Testis (tissue), 3 donors: Measurements from ENCODE around the gene PHACTR3. TPM values are rescaled to one million over a fixed set of nuclear protein-coding genes. Genes with fewer than 3 reads are reported as not detected.
A peak's percentile ranks its signal among the peaks of the same experiment; 100 is the strongest.
"Not testable (repeated sequence)": the region's sequence is repeated elsewhere in the genome, so short reads cannot be mapped to it uniquely, and the experiment has no call there.

ENCODE experiments used
- DNase-seq: peaks from one replicate; pipeline ENCODE4 v3.0.0-alpha.2; 2019
- H3K27ac ChIP-seq, 2 donors: fragments of 200-600 bp; sonication (generic); one replicate each; pipeline ENCODE4 v1.5.1; 2019
- H3K27me3 ChIP-seq: fragments of 200-600 bp; sonication (generic); one replicate; pipeline ENCODE4 v1.5.1; 2019
- H3K36me3 ChIP-seq: fragments of 200-600 bp; sonication (generic); one replicate; pipeline ENCODE4 v1.5.1; 2017; ENCODE audit warnings: low read depth; ENCODE audit errors: missing control alignments
- H3K4me1 ChIP-seq: fragments of 200-600 bp; sonication (generic); one replicate; pipeline ENCODE4 v1.5.1; 2019
- H3K4me3 ChIP-seq, 2 donors: fragments of 200-600 bp; sonication (generic); one replicate each; pipeline ENCODE4 v1.5.1; 2017 to 2019
- H3K9me3 ChIP-seq: fragments of 200-600 bp; sonication (generic); one replicate; pipeline ENCODE4 v1.5.1; 2017
- CTCF ChIP-seq, 3 experiments: fragments of 450-650 bp in 2 of 3; fragments of 200-600 bp in 1 of 3; sonication (generic) in 1 of 3; IDR thresholded peaks; one replicate each; pipeline ENCODE4 v1.5.1; 2016 to 2019; ENCODE audit warnings: antibody characterized with exemption in 3 of 3, mild to moderate bottlenecking in 2 of 3, moderate library complexity in 1 of 3
- POLR2A ChIP-seq: fragments of 450-650 bp; IDR thresholded peaks from one replicate; pipeline ENCODE4 v1.6.1; 2017; ENCODE audit warnings: antibody characterized with exemption, mild to moderate bottlenecking, moderate library complexity
- WGBS, 2 donors: methylation state at CpG; one replicate each; pipeline ENCODE4 v1.1.5; 2018; 5-methylcytosine and 5-hydroxymethylcytosine counted together
- intact Hi-C: fragments of 100-400 bp; cut with DNase I; formaldehyde crosslinking; loops from one replicate; pipeline ENCODE4 v1.15.1; 2023; ENCODE audit warnings: low total_unique reads
- polyA plus RNA-seq: library from polyadenylated mRNA; stranded (reverse); fragments of 350-450 nt; fragmentation: Illumina TruSeq; extraction: RNeasy Lipid Tissue Mini Kit (QIAGEN cat#74804); gene quantifications from one replicate; pipeline ENCODE4 v1.2.3, GENCODE V29; 2014; ENCODE audit warnings: low read depth, low replicate concordance; ENCODE audit not compliant: insufficient read depth
- total RNA-seq, 2 donors: library from RNA; depleted of rRNA; stranded (reverse); fragments of >200 nt; gene quantifications; one replicate each; pipeline ENCODE4 v1.2.3, GENCODE V29; 2016

Gene PHACTR3
- total and polyA plus RNA-seq, 3 donors from 2014 or later, result 0.94 to 1.2 (median 1.1) TPM

GRCh38 chr20:59850018-59850641 is 245.8 kb downstream of the PHACTR3 start:
- TF ChIP-seq POLR2A (no peak), CTCF (IDR thresholded peaks at IDR 0.05) (peak; percentile 41 to 84 (median 71))
- intact Hi-C loops, result no loop called here
- H3K27ac ChIP-seq, result no peak overlapping the region
- no peaks in the 10 kb centered on the region for H3K4me1 ChIP-seq
- no peaks in the 10 kb centered on the region for H3K27me3 ChIP-seq
- no peaks in the 10 kb centered on the region for H3K9me3 ChIP-seq
- DNase-seq, result no peak
- H3K4me3 ChIP-seq, result no peak overlapping the region
- H3K36me3 ChIP-seq, result no peaks in the 10 kb centered on the region
- WGBS, 2 donors, result 66 to 67% methylated on average over 7 of the region's 7 CpGs

- H3K36me3 ChIP-seq, DNase-seq, H3K27me3 ChIP-seq, H3K4me3 ChIP-seq, intact Hi-C loops, H3K27ac ChIP-seq, H3K4me1 ChIP-seq, H3K9me3 ChIP-seq: not testable (repeated sequence)
- WGBS, 2 donors, result 94 to 100% methylated on average over 1 of the region's 1 CpG
Measured at GRCh38 chr20:59856526-59856925, 252.2 kb downstream of the PHACTR3 start.

- H3K4me3 ChIP-seq, H3K27ac ChIP-seq, H3K4me1 ChIP-seq, H3K36me3 ChIP-seq, DNase-seq, intact Hi-C loops, H3K9me3 ChIP-seq, H3K27me3 ChIP-seq: not testable (repeated sequence)
- 89 to 92% methylated on average over 5 of the region's 5 CpGs for WGBS, 2 donors
Measured at GRCh38 chr20:59856941-59857340, 252.6 kb downstream of the PHACTR3 start.

GRCh38 chr20:59857966-59858365 is 253.6 kb downstream of the PHACTR3 start:
- intact Hi-C loops, result no loop called here
- Histone ChIP-seq H3K27me3 (no peaks in the 10 kb centered on the region), H3K27ac (no peak overlapping the region), H3K9me3 (no peaks in the 10 kb centered on the region), H3K36me3 (no peaks in the 10 kb centered on the region), H3K4me1 (no peaks in the 10 kb centered on the region), H3K4me3 (no peak overlapping the region)
- TF ChIP-seq POLR2A (no peak), CTCF (IDR thresholded peaks at IDR 0.05) (no peak)
- no peak for DNase-seq
- WGBS, 2 donors, result 85 to 96% methylated on average over 2 of the region's 2 CpGs

- no peak for DNase-seq
- 92 to 93% methylated on average over 5 of the region's 5 CpGs for WGBS, 2 donors
- intact Hi-C loops, result no loop called here
Measured at GRCh38 chr20:59858425-59858824, 254.1 kb downstream of the PHACTR3 start.

More at GRCh38 chr20:59858425-59858824, 254.1 kb downstream of the PHACTR3 start:
- Histone ChIP-seq H3K9me3 (no peaks in the 10 kb centered on the region), H3K27ac (no peak overlapping the region), H3K27me3 (no peaks in the 10 kb centered on the region), H3K4me3 (no peak overlapping the region), H3K36me3 (no peaks in the 10 kb centered on the region), H3K4me1 (no peaks in the 10 kb centered on the region)
- TF ChIP-seq CTCF (IDR thresholded peaks at IDR 0.05) (no peak), POLR2A (no peak)
